ENCODE results near the gene NCAPH2. TPM values are rescaled to one million over a fixed set of nuclear protein-coding genes. Genes with fewer than 3 reads are reported as not detected.

NCAPH2 gene
- total and polyA plus RNA-seq, 2 of the 13 experiments (the other 11 are each of a cell fraction or from before 2014, with no cell fraction given): 28.1 to 64.4 TPM

- TF ChIP-seq PHF8 (CRISPR knock-in tag; IDR thresholded peaks at IDR 0.05) (peak; percentile 78), FOXO1 (CRISPR knock-in tag; IDR thresholded peaks at IDR 0.05) (0 out of 2 replicates have a peak, but pooled peaks have one; percentile 18), ZNF24 (IDR thresholded peaks at IDR 0.05) (no peak), ZNF777 (CRISPR knock-in tag; IDR thresholded peaks at IDR 0.05) (0 out of 2 replicates have a peak, but pooled peaks have one; percentile 11), YEATS4 (CRISPR knock-in tag; IDR thresholded peaks at IDR 0.05; ENCODE audit: borderline replicate concordance) (peak; percentile 36; the same call in 1 of the 2 replicates), ZNF607 (CRISPR knock-in tag; IDR thresholded peaks at IDR 0.05; ENCODE audit: borderline replicate concordance) (0 out of 2 replicates have a peak, but pooled peaks have one; percentile 16), SMAD1 (CRISPR knock-in tag; IDR thresholded peaks at IDR 0.05; ENCODE audit: borderline replicate concordance, low read depth) (peak; percentile 34; the same call in 1 of the 2 replicates), POLR2AphosphoS5 (IDR thresholded peaks at IDR 0.05; ENCODE audit: low read depth, low read length) (peak; percentile 67), SIN3A (IDR thresholded peaks at IDR 0.05; ENCODE audit: borderline replicate concordance, low read depth, low read length) (0 out of 2 replicates have a peak, but pooled peaks have one; percentile 14), KAT8 (CRISPR knock-in tag; IDR thresholded peaks at IDR 0.05) (peak; percentile 48; the same call in 1 of the 2 replicates), ELF3 (CRISPR knock-in tag; IDR thresholded peaks at IDR 0.05) (no peak), GFI1 (CRISPR knock-in tag; IDR thresholded peaks at IDR 0.05; ENCODE audit: borderline replicate concordance) (no peak), ZNF501 (CRISPR knock-in tag; IDR thresholded peaks at IDR 0.05) (peak; percentile 72), ZNF749 (CRISPR knock-in tag; IDR thresholded peaks at IDR 0.05; ENCODE audit: borderline replicate concordance) (no peak), ZNF768 (CRISPR knock-in tag; IDR thresholded peaks at IDR 0.05) (no peak), ZNF564 (CRISPR knock-in tag; IDR thresholded peaks at IDR 0.05) (no peak)
- TF ChIP-seq, protein P1, sequence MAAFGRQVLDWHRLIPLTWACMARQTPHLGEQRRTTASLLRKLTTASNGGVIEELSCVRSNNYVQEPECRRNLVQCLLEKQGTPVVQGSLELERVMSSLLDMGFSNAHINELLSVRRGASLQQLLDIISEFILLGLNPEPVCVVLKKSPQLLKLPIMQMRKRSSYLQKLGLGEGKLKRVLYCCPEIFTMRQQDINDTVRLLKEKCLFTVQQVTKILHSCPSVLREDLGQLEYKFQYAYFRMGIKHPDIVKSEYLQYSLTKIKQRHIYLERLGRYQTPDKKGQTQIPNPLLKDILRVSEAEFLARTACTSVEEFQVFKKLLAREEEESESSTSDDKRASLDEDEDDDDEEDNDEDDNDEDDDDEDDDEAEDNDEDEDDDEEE (CRISPR knock-in tag; IDR thresholded peaks at IDR 0.05): 0 out of 2 replicates have a peak, but pooled peaks have one; percentile 47
- TF ChIP-seq, protein P2, sequence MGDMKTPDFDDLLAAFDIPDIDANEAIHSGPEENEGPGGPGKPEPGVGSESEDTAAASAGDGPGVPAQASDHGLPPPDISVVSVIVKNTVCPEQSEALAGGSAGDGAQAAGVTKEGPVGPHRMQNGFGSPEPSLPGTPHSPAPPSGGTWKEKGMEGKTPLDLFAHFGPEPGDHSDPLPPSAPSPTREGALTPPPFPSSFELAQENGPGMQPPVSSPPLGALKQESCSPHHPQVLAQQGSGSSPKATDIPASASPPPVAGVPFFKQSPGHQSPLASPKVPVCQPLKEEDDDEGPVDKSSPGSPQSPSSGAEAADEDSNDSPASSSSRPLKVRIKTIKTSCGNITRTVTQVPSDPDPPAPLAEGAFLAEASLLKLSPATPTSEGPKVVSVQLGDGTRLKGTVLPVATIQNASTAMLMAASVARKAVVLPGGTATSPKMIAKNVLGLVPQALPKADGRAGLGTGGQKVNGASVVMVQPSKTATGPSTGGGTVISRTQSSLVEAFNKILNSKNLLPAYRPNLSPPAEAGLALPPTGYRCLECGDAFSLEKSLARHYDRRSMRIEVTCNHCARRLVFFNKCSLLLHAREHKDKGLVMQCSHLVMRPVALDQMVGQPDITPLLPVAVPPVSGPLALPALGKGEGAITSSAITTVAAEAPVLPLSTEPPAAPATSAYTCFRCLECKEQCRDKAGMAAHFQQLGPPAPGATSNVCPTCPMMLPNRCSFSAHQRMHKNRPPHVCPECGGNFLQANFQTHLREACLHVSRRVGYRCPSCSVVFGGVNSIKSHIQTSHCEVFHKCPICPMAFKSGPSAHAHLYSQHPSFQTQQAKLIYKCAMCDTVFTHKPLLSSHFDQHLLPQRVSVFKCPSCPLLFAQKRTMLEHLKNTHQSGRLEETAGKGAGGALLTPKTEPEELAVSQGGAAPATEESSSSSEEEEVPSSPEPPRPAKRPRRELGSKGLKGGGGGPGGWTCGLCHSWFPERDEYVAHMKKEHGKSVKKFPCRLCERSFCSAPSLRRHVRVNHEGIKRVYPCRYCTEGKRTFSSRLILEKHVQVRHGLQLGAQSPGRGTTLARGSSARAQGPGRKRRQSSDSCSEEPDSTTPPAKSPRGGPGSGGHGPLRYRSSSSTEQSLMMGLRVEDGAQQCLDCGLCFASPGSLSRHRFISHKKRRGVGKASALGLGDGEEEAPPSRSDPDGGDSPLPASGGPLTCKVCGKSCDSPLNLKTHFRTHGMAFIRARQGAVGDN (CRISPR knock-in tag; IDR thresholded peaks at IDR 0.05): peak; percentile 77
- TF ChIP-seq, protein P3, sequence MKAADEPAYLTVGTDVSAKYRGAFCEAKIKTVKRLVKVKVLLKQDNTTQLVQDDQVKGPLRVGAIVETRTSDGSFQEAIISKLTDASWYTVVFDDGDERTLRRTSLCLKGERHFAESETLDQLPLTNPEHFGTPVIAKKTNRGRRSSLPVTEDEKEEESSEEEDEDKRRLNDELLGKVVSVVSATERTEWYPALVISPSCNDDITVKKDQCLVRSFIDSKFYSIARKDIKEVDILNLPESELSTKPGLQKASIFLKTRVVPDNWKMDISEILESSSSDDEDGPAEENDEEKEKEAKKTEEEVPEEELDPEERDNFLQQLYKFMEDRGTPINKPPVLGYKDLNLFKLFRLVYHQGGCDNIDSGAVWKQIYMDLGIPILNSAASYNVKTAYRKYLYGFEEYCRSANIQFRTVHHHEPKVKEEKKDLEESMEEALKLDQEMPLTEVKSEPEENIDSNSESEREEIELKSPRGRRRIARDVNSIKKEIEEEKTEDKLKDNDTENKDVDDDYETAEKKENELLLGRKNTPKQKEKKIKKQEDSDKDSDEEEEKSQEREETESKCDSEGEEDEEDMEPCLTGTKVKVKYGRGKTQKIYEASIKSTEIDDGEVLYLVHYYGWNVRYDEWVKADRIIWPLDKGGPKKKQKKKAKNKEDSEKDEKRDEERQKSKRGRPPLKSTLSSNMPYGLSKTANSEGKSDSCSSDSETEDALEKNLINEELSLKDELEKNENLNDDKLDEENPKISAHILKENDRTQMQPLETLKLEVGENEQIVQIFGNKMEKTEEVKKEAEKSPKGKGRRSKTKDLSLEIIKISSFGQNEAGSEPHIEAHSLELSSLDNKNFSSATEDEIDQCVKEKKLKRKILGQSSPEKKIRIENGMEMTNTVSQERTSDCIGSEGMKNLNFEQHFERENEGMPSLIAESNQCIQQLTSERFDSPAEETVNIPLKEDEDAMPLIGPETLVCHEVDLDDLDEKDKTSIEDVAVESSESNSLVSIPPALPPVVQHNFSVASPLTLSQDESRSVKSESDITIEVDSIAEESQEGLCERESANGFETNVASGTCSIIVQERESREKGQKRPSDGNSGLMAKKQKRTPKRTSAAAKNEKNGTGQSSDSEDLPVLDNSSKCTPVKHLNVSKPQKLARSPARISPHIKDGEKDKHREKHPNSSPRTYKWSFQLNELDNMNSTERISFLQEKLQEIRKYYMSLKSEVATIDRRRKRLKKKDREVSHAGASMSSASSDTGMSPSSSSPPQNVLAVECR (CRISPR knock-in tag; IDR thresholded peaks at IDR 0.05; ENCODE audit: borderline replicate concordance): peak; percentile 56
Observed at GRCh38 chr22:50474710-50475651, 33.0 kb upstream of the NCAPH2 start, which contains the start of gene SBF1 (continued).

All from HepG2 (cell line).